Lung (tissue), 12 donors: ENCODE results near the gene ANXA5. TPM values are rescaled to one million over a fixed set of nuclear protein-coding genes. Genes with fewer than 3 reads are reported as not detected.

ENCODE experiments used
- ATAC-seq: fragments of 200-7000 bp; cut with Tn5 transposase; one replicate; pipeline ENCODE4 v1.9.1; 2020; ENCODE audit warnings: moderate number of reproducible peaks; ENCODE audit not compliant: insufficient read depth, low FRiP score
- DNase-seq, 3 donors: peaks; one replicate each; pipeline ENCODE4 v3.0.0-alpha.2; 2013 to 2017
- H3K27ac ChIP-seq, 2 donors: one replicate each; pipeline ENCODE4 v1.5.1; 2013; ENCODE audit warnings: mild to moderate bottlenecking in 2 of 2, moderate library complexity in 2 of 2, control low read depth in 1 of 2, inconsistent platforms in 1 of 2, low read depth in 1 of 2, low read length in 1 of 2
- H3K27me3 ChIP-seq, 3 donors: one replicate each; pipeline ENCODE4 v1.5.1; 2013; ENCODE audit warnings: low read length in 2 of 3; ENCODE audit not compliant: control insufficient read depth in 3 of 3, insufficient read depth in 3 of 3
- H3K36me3 ChIP-seq, 4 donors: one replicate each; pipeline ENCODE4 v1.5.1; 2013; ENCODE audit warnings: low read length in 4 of 4, mild to moderate bottlenecking in 1 of 4, moderate library complexity in 1 of 4; ENCODE audit not compliant: control insufficient read depth in 4 of 4, insufficient read depth in 4 of 4
- H3K4me1 ChIP-seq, 5 donors: one replicate each; pipeline ENCODE4 v1.5.1; 2013; ENCODE audit warnings: low read length in 5 of 5, mild to moderate bottlenecking in 2 of 5, moderate library complexity in 1 of 5; ENCODE audit not compliant: control insufficient read depth in 5 of 5, insufficient read depth in 5 of 5
- H3K4me3 ChIP-seq: one replicate; pipeline ENCODE4 v1.5.1; 2013; ENCODE audit warnings: mild to moderate bottlenecking, control low read depth, moderate library complexity
- H3K9ac ChIP-seq, 2 donors: one replicate each; pipeline ENCODE4 v1.5.1; 2013; ENCODE audit warnings: low read length in 2 of 2, control low read depth in 1 of 2; ENCODE audit not compliant: insufficient read depth in 1 of 2
- H3K9me3 ChIP-seq, 4 donors: one replicate each; pipeline ENCODE4 v1.5.1; 2013; ENCODE audit warnings: low read length in 3 of 4, mild to moderate bottlenecking in 1 of 4, moderate library complexity in 1 of 4; ENCODE audit not compliant: control insufficient read depth in 4 of 4, insufficient read depth in 3 of 4
- WGBS, 2 donors: extraction: QIAGEN DNeasy Blood & Tissue Kit; methylation state at CpG; one replicate each; pipeline ENCODE4 v1.1.7; 2013; 5-methylcytosine and 5-hydroxymethylcytosine counted together
- polyA plus RNA-seq, 2 donors: library from polyadenylated mRNA; stranded (reverse); fragments of 200-250 nt; gene quantifications; one replicate each; pipeline ENCODE4 v1.2.1, GENCODE V29; 2013
- total RNA-seq, 2 donors: library from RNA; depleted of rRNA in 1 of 2; stranded (reverse); fragments of >200 nt in 1 of 2; gene quantifications; one replicate each; pipeline ENCODE4 v1.2.1, GENCODE V29; 2014 to 2021
- TF ChIP-seq, protein P1 (sequence below): IDR thresholded peaks from 2 replicates; pipeline ENCODE4 v1.5.1; 2012; ENCODE audit warnings: mild to moderate bottlenecking; ENCODE audit errors: control extremely low read depth, extremely low read depth
- donor health status: control.
- donor health status: control.
- donor health status: Bipolar disorder and iron deficiency.
- donor health status: healthy.
- donor health status: DM: yes; HTN: yes; CAD: no.

The ANXA5 gene
- total and polyA plus RNA-seq, 4 donors = 250 to 479 (median 423) TPM

DNA sequence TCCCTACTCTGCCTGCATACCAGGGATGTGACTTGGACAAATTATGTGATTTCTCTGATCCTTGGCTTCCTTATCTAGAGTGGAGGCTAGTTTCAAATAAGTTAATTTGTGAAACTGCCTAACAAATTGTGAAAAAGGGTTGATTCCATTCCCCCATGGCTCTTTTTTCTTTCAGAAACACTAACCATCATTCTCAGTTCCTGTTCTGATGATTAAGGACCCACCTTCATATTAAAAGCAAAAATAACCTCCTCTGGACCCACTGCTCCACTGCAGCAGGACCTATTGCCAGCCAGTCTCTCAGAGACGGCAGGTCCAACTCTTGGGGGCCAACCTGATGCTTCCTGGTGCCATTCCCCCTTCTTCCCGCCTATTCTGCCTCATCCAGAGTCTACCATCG lies 4.5 kb upstream of the ANXA5 start:
- no peaks in the 10 kb centered on the region for H3K9me3 ChIP-seq
- H3K36me3 ChIP-seq = peaks cover 0 to 5% (median 0%) of the 10 kb centered on the region in 4 donors
- TF ChIP-seq, protein P1, sequence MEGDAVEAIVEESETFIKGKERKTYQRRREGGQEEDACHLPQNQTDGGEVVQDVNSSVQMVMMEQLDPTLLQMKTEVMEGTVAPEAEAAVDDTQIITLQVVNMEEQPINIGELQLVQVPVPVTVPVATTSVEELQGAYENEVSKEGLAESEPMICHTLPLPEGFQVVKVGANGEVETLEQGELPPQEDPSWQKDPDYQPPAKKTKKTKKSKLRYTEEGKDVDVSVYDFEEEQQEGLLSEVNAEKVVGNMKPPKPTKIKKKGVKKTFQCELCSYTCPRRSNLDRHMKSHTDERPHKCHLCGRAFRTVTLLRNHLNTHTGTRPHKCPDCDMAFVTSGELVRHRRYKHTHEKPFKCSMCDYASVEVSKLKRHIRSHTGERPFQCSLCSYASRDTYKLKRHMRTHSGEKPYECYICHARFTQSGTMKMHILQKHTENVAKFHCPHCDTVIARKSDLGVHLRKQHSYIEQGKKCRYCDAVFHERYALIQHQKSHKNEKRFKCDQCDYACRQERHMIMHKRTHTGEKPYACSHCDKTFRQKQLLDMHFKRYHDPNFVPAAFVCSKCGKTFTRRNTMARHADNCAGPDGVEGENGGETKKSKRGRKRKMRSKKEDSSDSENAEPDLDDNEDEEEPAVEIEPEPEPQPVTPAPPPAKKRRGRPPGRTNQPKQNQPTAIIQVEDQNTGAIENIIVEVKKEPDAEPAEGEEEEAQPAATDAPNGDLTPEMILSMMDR = no peak
- H3K27me3 ChIP-seq = no peaks in the 10 kb centered on the region
- WGBS, 2 donors = 82 to 92% methylated on average over 3 of the region's 3 CpGs
- no peak overlapping the region for H3K4me3 ChIP-seq
- no peak for DNase-seq
- peaks cover 0 to 13% (median 3%) of the 10 kb centered on the region in 5 donors for H3K4me1 ChIP-seq
- ATAC-seq = no peak
- no peak overlapping the region for H3K27ac ChIP-seq
- H3K9ac ChIP-seq = no peak overlapping the region

DNA sequence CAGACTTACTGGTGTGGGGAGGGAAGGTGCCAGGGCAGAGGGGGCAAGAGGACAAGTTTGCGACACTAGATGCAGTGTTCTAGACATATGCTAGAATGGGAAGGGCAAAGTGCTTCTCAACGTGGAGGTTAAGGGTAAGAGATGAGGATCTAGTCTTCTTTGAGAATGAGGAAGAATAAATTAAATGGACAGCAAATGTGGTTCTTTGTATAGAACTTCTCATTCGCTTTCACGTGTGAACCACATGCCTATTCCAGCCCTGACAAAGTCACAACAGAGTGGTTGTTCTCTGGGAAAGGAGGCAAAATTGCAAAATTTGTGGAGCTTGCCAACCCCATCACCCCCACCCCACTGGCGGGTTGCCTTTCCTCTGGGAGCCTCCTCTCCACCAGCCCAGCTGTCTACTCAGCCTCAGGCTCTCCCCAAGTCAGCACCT lies 1.5 kb upstream of the ANXA5 start:
- H3K27ac ChIP-seq = no peak overlapping the region
- H3K4me1 ChIP-seq = peaks cover 0 to 28% (median 5%) of the 10 kb centered on the region in 5 donors
- ATAC-seq (no peak), DNase-seq (peak in 2 of 3 donors; percentile 31 to 56)
- H3K4me3 ChIP-seq = no peak overlapping the region
- H3K9me3 ChIP-seq = no peaks in the 10 kb centered on the region
- TF ChIP-seq, protein P1 = no peak
- H3K36me3 ChIP-seq = peaks cover 0 to 7% (median 0%) of the 10 kb centered on the region in 4 donors
- no peaks in the 10 kb centered on the region for H3K27me3 ChIP-seq
- H3K9ac ChIP-seq = no peak overlapping the region
- WGBS, 2 donors = 59% methylated on average over 5 of the region's 5 CpGs

DNA sequence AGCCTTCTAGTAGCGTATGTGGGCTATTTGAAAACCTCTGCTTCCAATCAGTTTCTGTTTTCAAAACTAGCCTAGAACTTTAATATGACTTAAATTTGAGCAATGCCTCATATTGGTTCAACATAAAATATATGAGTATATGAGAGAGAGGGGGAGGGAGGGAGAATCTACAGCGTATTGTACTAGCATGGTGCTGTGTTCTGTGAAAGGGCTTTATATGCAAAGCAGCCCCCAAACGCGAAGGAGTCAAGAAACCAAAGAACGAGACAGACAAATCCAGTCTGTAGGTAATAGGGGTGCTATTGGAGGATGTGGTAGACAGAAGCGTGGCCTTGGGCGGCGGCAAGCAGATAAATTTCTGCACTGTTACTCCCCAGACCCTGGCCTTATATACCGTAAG lies 784 bp upstream of the ANXA5 start:
- Histone ChIP-seq H3K36me3 (peaks cover 0 to 7% (median 0%) of the 10 kb centered on the region in 4 donors), H3K9ac (peak overlapping the region; percentile 80 to 93), H3K27me3 (no peaks in the 10 kb centered on the region), H3K4me3 (peak overlapping the region; percentile 72), H3K27ac (no peak overlapping the region), H3K4me1 (peaks cover 0 to 31% (median 5%) of the 10 kb centered on the region in 5 donors), H3K9me3 (no peaks in the 10 kb centered on the region)
- DNase-seq = peak in 1 of 3 donors; percentile 61
- ATAC-seq = no peak
- WGBS, 2 donors = 55% methylated on average over 9 of the region's 9 CpGs
- TF ChIP-seq, protein P1 = no peak

DNA sequence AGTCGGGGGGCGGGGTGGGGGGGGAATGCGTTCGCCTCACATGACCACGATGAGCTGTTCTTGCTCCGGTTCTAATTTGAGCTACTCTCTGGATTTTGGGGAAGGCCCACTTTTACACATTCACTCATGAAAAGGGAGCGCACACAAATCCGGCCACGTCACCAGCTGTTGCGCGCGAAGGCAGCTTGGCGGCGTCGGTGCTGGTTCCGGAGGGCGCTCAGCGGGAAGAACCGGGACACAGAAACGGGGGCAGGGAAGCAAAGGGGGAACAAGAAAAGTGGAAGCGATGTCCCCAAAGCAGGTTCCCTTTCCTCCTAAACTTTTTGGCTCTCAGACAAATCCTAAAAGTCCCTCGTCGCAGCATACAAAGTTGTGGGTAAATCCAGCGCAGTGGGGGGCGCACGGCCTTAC lies 605 bp downstream of the ANXA5 start:
- peak; percentile 47 for ATAC-seq
- no peaks in the 10 kb centered on the region for H3K27me3 ChIP-seq
- peak overlapping the region; percentile 95 to 97 for H3K27ac ChIP-seq
- peak overlapping the region; percentile 89 to 98 for H3K9ac ChIP-seq
- peaks cover 0 to 7% (median under 1%) of the 10 kb centered on the region in 4 donors for H3K36me3 ChIP-seq
- peaks cover 3 to 41% (median 9%) of the 10 kb centered on the region in 5 donors for H3K4me1 ChIP-seq
- peak; percentile 74 to 86 (median 86) for DNase-seq
- TF ChIP-seq, protein P1 = no peak
- H3K4me3 ChIP-seq = peak overlapping the region; percentile 72
- WGBS, 2 donors = 0% methylated on average over 26 of the region's 26 CpGs
- H3K9me3 ChIP-seq = no peaks in the 10 kb centered on the region
